IPS-20b (cell line): ENCODE data around the gene NAT9.

ENCODE experiments used
- H3K27ac ChIP-seq: one replicate; pipeline ENCODE4 v1.5.1; 2013; ENCODE audit warnings: low read length
- H3K27me3 ChIP-seq: 2 replicates; pipeline ENCODE4 v1.6.1; 2013; ENCODE audit warnings: mild to moderate bottlenecking, low read length, inconsistent platforms; ENCODE audit not compliant: insufficient read depth
- H3K36me3 ChIP-seq: 2 replicates; pipeline ENCODE4 v1.6.1; 2013; ENCODE audit warnings: low read depth, mild to moderate bottlenecking, inconsistent platforms, low read length, moderate library complexity; ENCODE audit not compliant: insufficient read depth
- H3K4me1 ChIP-seq: 2 replicates; pipeline ENCODE4 v1.6.1; 2013; ENCODE audit warnings: mild to moderate bottlenecking, control low read depth, inconsistent platforms, low read length, moderate library complexity; ENCODE audit not compliant: insufficient read depth
- H3K4me3 ChIP-seq: 2 replicates; pipeline ENCODE4 v1.5.1; 2013; ENCODE audit warnings: mild to moderate bottlenecking, low read length, inconsistent platforms
- H3K9ac ChIP-seq: 2 replicates; pipeline ENCODE4 v1.6.1; 2013; ENCODE audit warnings: low read depth, mild to moderate bottlenecking, inconsistent platforms, low read length, moderate library complexity
- H3K9me3 ChIP-seq: 2 replicates; pipeline ENCODE4 v1.6.1; 2013; ENCODE audit warnings: mild to moderate bottlenecking, low read depth, low read length, inconsistent platforms; ENCODE audit not compliant: insufficient read depth

The NAT9 gene

GRCh38 chr17:74748529-74749278 lies 27.4 kb downstream of the NAT9 start, which contains the start of gene NHERF1:
Gene NHERF1, plus strand, starts transcription at chr17:74748628. Its CDS starts 219 bp downstream, at chr17:74748847.
- Histone ChIP-seq H3K36me3 (no peaks in the 10 kb centered on the region), H3K9ac (peak within 1 kb of the TSS; percentile 89), H3K4me3 (peak within 1 kb of the TSS; percentile 90), H3K27ac (no peak within 1 kb of the TSS), H3K27me3 (peaks cover 5% of the 10 kb centered on the region; the same call in 1 of the 2 replicates), H3K4me1 (peaks cover 37% of the 10 kb centered on the region), H3K9me3 (no peaks in the 10 kb centered on the region)

- Histone ChIP-seq H3K9ac (no peak overlapping the region; the same call in 1 of the 2 replicates), H3K36me3 (no peaks in the 10 kb centered on the region), H3K27ac (no peak overlapping the region), H3K4me1 (peaks cover 37% of the 10 kb centered on the region), H3K27me3 (peaks cover 5% of the 10 kb centered on the region; the same call in 1 of the 2 replicates), H3K9me3 (no peaks in the 10 kb centered on the region), H3K4me3 (peak overlapping the region; percentile 54; the same call in 1 of the 2 replicates)
Observed at GRCh38 chr17:74748279-74748528, 27.9 kb downstream of the NAT9 start.

- H3K9ac ChIP-seq, result no peak overlapping the region
- peaks cover 5% of the 10 kb centered on the region; the same call in 1 of the 2 replicates for H3K27me3 ChIP-seq
- H3K4me1 ChIP-seq, result peaks cover 41% of the 10 kb centered on the region
- H3K27ac ChIP-seq, result no peak overlapping the region
- no peaks in the 10 kb centered on the region for H3K36me3 ChIP-seq
- no peaks in the 10 kb centered on the region for H3K9me3 ChIP-seq
- H3K4me3 ChIP-seq, result no peak overlapping the region
Observed at GRCh38 chr17:74746922-74747321, 29.2 kb downstream of the NAT9 start.

- H3K9me3 ChIP-seq, result no peaks in the 10 kb centered on the region
- no peak overlapping the region for H3K9ac ChIP-seq
- no peak overlapping the region for H3K27ac ChIP-seq
- peaks cover 5% of the 10 kb centered on the region; the same call in 1 of the 2 replicates for H3K27me3 ChIP-seq
- no peaks in the 10 kb centered on the region for H3K36me3 ChIP-seq
- peaks cover 37% of the 10 kb centered on the region for H3K4me1 ChIP-seq
- no peak overlapping the region for H3K4me3 ChIP-seq
Observed at GRCh38 chr17:74746376-74746775, 29.8 kb downstream of the NAT9 start.

- Histone ChIP-seq H3K27me3 (peaks cover 5% of the 10 kb centered on the region; the same call in 1 of the 2 replicates), H3K9me3 (no peaks in the 10 kb centered on the region), H3K27ac (no peak overlapping the region), H3K4me1 (peaks cover 30% of the 10 kb centered on the region), H3K4me3 (peak overlapping the region; percentile 63; the same call in 1 of the 2 replicates), H3K36me3 (no peaks in the 10 kb centered on the region), H3K9ac (no peak overlapping the region; the same call in 1 of the 2 replicates)
Observed at GRCh38 chr17:74745548-74746177, 30.5 kb downstream of the NAT9 start.

GRCh38 chr17:74744714-74745547 lies 31.2 kb downstream of the NAT9 start:
- Histone ChIP-seq H3K4me3 (peak overlapping the region; percentile 63), H3K9ac (no peak overlapping the region)

GRCh38 chr17:74744349-74744713 lies 31.8 kb downstream of the NAT9 start:
- Histone ChIP-seq H3K27ac (no peak overlapping the region), H3K9me3 (no peaks in the 10 kb centered on the region), H3K4me3 (no peak overlapping the region), H3K36me3 (no peaks in the 10 kb centered on the region), H3K27me3 (peaks cover under 1% of the 10 kb centered on the region; the same call in 1 of the 2 replicates), H3K4me1 (peaks cover 26% of the 10 kb centered on the region), H3K9ac (no peak overlapping the region)

More at GRCh38 chr17:74744714-74745547, 31.2 kb downstream of the NAT9 start:
- Histone ChIP-seq H3K36me3 (no peaks in the 10 kb centered on the region), H3K27ac (no peak overlapping the region), H3K9me3 (no peaks in the 10 kb centered on the region), H3K4me1 (peaks cover 26% of the 10 kb centered on the region), H3K27me3 (peaks cover 5% of the 10 kb centered on the region; the same call in 1 of the 2 replicates)

- Histone ChIP-seq H3K27ac (no peak overlapping the region), H3K27me3 (peaks cover 4% of the 10 kb centered on the region), H3K9ac (no peak overlapping the region), H3K4me3 (no peak overlapping the region), H3K4me1 (peaks cover 26% of the 10 kb centered on the region), H3K9me3 (no peaks in the 10 kb centered on the region), H3K36me3 (no peaks in the 10 kb centered on the region)
Observed at GRCh38 chr17:74743755-74744154, 32.4 kb downstream of the NAT9 start.

GRCh38 chr17:74742978-74743545 lies 33.1 kb downstream of the NAT9 start:
- Histone ChIP-seq H3K27me3 (peaks cover 11% of the 10 kb centered on the region), H3K4me1 (peaks cover 28% of the 10 kb centered on the region), H3K36me3 (no peaks in the 10 kb centered on the region), H3K4me3 (no peak overlapping the region), H3K27ac (no peak overlapping the region), H3K9ac (no peak overlapping the region), H3K9me3 (no peaks in the 10 kb centered on the region)

GRCh38 chr17:74742153-74742515 lies 34.0 kb downstream of the NAT9 start:
- H3K4me3 ChIP-seq, result no peak overlapping the region
- no peaks in the 10 kb centered on the region for H3K36me3 ChIP-seq
- H3K9me3 ChIP-seq, result no peaks in the 10 kb centered on the region
- H3K4me1 ChIP-seq, result peaks cover 25% of the 10 kb centered on the region
- peak overlapping the region; percentile 45; the same call in 1 of the 2 replicates for H3K9ac ChIP-seq
- H3K27me3 ChIP-seq, result peaks cover 19% of the 10 kb centered on the region
- H3K27ac ChIP-seq, result no peak overlapping the region

GRCh38 chr17:74740641-74741387 lies 35.3 kb downstream of the NAT9 start:
- Histone ChIP-seq H3K9me3 (no peaks in the 10 kb centered on the region), H3K27me3 (peaks cover 30% of the 10 kb centered on the region), H3K4me3 (no peak overlapping the region), H3K9ac (no peak overlapping the region), H3K36me3 (no peaks in the 10 kb centered on the region), H3K4me1 (peaks cover 17% of the 10 kb centered on the region; the same call in 1 of the 2 replicates), H3K27ac (no peak overlapping the region)
